Stomach (tissue), 4 donors: ENCODE results near the gene NGB.

Experiments
- CTCF ChIP-seq, 7 experiments: fragments of 450-650 bp in 4 of 7; fragments of 200-600 bp in 3 of 7; sonication (generic) in 3 of 7; IDR thresholded peaks; one replicate each; pipeline ENCODE4 v1.5.1; 2016 to 2019; ENCODE audit warnings: antibody characterized with exemption in 7 of 7, control low read depth in 2 of 7, mild to moderate bottlenecking in 1 of 7
- EP300 ChIP-seq: sonication (generic); formaldehyde crosslinking; IDR thresholded peaks from one replicate; pipeline ENCODE4 v1.6.1; 2017; ENCODE audit warnings: antibody characterized with exemption
- POLR2A ChIP-seq, 4 donors: fragments of 450-650 bp; IDR thresholded peaks; one replicate each; pipeline ENCODE4 v1.6.1; 2016; ENCODE audit warnings: antibody characterized with exemption in 4 of 4, control low read depth in 2 of 4, mild to moderate bottlenecking in 1 of 4, moderate library complexity in 1 of 4
- POLR2AphosphoS5 ChIP-seq, 3 donors: sonication (generic); formaldehyde crosslinking; IDR thresholded peaks; one replicate each; pipeline ENCODE4 v1.6.1; 2016; ENCODE audit warnings: antibody characterized with exemption in 3 of 3

GRCh38 chr14:77266336-77266735 is 4.7 kb downstream of the NGB start:
- TF ChIP-seq CTCF (IDR thresholded peaks at IDR 0.05) (no peak), POLR2A (IDR thresholded peaks at IDR 0.05) (no peak), EP300 (no peak), POLR2AphosphoS5 (IDR thresholded peaks at IDR 0.05) (no peak)
